Kidney (tissue), 14 donors: ENCODE results near the gene TCERG1L. TPM values are rescaled to one million over a fixed set of nuclear protein-coding genes. Genes with fewer than 3 reads are reported as not detected.

ENCODE experiments used
- DNase-seq, 5 donors: peaks; one replicate each; pipeline ENCODE4 v3.0.0-alpha.2; 2013 to 2020
- FAIRE-seq: peaks from 2 replicates; lab custom pipeline; 2012; peaks lifted over from hg19 to GRCh38; lab: Jason Lieb, UNC
- H3K27ac ChIP-seq, 2 donors: one replicate each; pipeline ENCODE4 v1.7.0; 2013; ENCODE audit warnings: low read depth in 2 of 2, low read length in 2 of 2, inconsistent platforms in 1 of 2
- H3K27me3 ChIP-seq: one replicate; pipeline ENCODE4 v1.7.1; 2013; ENCODE audit warnings: low read length, inconsistent platforms; ENCODE audit not compliant: control insufficient read depth, insufficient read depth
- H3K36me3 ChIP-seq, 3 donors: one replicate each; pipeline versions ENCODE4 v1.7.0 to v1.7.1; 2013; ENCODE audit warnings: low read length in 3 of 3, control low read depth in 1 of 3, inconsistent platforms in 1 of 3; ENCODE audit not compliant: insufficient read depth in 3 of 3, control insufficient read depth in 2 of 3
- H3K4me1 ChIP-seq, 3 donors: one replicate each; pipeline versions ENCODE4 v1.7.0 to v1.7.1; 2013; ENCODE audit warnings: low read length in 3 of 3, inconsistent platforms in 1 of 3, low read depth in 1 of 3; ENCODE audit not compliant: control insufficient read depth in 2 of 3, insufficient read depth in 2 of 3
- H3K4me3 ChIP-seq, 3 donors: one replicate each; pipeline versions ENCODE4 v1.7.0 to v1.8.1; 2013; ENCODE audit warnings: low read length in 3 of 3, control low read depth in 1 of 3, inconsistent platforms in 1 of 3
- H3K9ac ChIP-seq, 3 donors: one replicate each; pipeline versions ENCODE4 v1.7.0 to v1.7.1; 2013; ENCODE audit warnings: low read length in 3 of 3, control low read depth in 1 of 3, inconsistent platforms in 1 of 3
- H3K9me3 ChIP-seq, 3 donors: one replicate each; pipeline versions ENCODE4 v1.7.0 to v1.7.1; 2013; ENCODE audit warnings: low read length in 3 of 3, control low read depth in 1 of 3, inconsistent platforms in 1 of 3; ENCODE audit not compliant: control insufficient read depth in 2 of 3, insufficient read depth in 1 of 3
- CTCF ChIP-seq: IDR thresholded peaks from 3 replicates; pipeline ENCODE4 v1.5.1; 2012; ENCODE audit warnings: mild to moderate bottlenecking, moderate library complexity, borderline replicate concordance; ENCODE audit not compliant: insufficient read depth; ENCODE audit errors: extremely low read depth
- intact Hi-C: fragments of 100-400 bp; cut with DNase I; formaldehyde crosslinking; loops from one replicate; pipeline ENCODE4 v1.11.1; 2022
- polyA plus RNA-seq: library from polyadenylated mRNA; stranded (reverse); fragments of 350-450 nt; fragmentation: Illumina TruSeq; extraction: RNeasy Lipid Tissue Mini Kit (QIAGEN cat#74804); gene quantifications from one replicate; pipeline ENCODE4 v1.2.3, GENCODE V29; 2014; ENCODE audit warnings: low read depth, low replicate concordance; ENCODE audit not compliant: insufficient read depth
- total RNA-seq: library from RNA; stranded (reverse); fragmentation: NEBNext Ultra II Directional; extraction: Animal tissue kit (Norgen Biotek cat#: 25700); gene quantifications from one replicate; pipeline ENCODE4 v1.2.1, GENCODE V29; 2021
- donor health status: control.
- donor health status: control.
- donor health status: control.
- donor health status: control.
- donor health status: control.
- donor health status: DM: yes; HTN: yes; CAD: no.
- donor health status: Normal renal cell carcinoma (clear cell type).

Gene TCERG1L
- total and polyA plus RNA-seq, 2 donors from 2014 or later: not detected

DNA sequence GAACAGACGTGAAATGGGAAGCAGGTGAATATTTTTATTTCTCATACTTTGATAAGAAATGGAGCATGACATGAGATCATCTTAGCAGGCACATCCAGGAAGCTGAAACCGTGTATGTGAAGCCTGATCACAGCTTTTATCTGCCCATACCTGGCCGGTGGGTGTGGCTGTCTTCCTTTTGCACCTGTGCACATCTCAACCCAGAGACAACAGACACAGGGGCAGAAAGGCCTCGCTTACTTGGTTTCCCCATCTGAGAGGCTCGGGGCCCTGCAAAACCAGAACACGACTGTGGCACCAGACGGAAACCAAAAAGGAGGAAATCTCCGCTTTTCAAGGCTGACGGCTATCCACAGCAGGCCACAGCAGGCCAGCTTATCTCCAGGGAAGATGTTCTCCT lies 116.4 kb downstream of the TCERG1L start:
- no peaks in the 10 kb centered on the region for H3K4me1 ChIP-seq
- DNase-seq (no peak), FAIRE-seq (no peak)
- intact Hi-C loops: no loop called here
- no peak overlapping the region for H3K4me3 ChIP-seq
- H3K9ac ChIP-seq: no peak overlapping the region
- TF ChIP-seq CTCF: no peak
- H3K36me3 ChIP-seq: no peaks in the 10 kb centered on the region
- peaks cover 0 to 4% (median 2%) of the 10 kb centered on the region in 3 donors for H3K9me3 ChIP-seq
- H3K27ac ChIP-seq: no peak overlapping the region
- H3K27me3 ChIP-seq: no peaks in the 10 kb centered on the region

- intact Hi-C loops: no loop called here
- Histone ChIP-seq H3K4me1 (no peaks in the 10 kb centered on the region), H3K27ac (no peak overlapping the region), H3K4me3 (no peak overlapping the region), H3K9ac (no peak overlapping the region), H3K27me3 (no peaks in the 10 kb centered on the region), H3K36me3 (no peaks in the 10 kb centered on the region), H3K9me3 (peaks cover 0 to 4% (median 2%) of the 10 kb centered on the region in 3 donors)
- TF ChIP-seq CTCF: no peak
- DNase-seq: peak in 1 of 5 donors; percentile 35
- FAIRE-seq: no peak
Observed at GRCh38 chr10:131193923-131194322, 117.6 kb downstream of the TCERG1L start.

- DNase-seq (no peak), FAIRE-seq (no peak)
- Histone ChIP-seq H3K4me3 (no peak overlapping the region), H3K4me1 (no peaks in the 10 kb centered on the region), H3K36me3 (no peaks in the 10 kb centered on the region), H3K9me3 (peaks cover 0 to 4% (median 2%) of the 10 kb centered on the region in 3 donors), H3K27ac (no peak overlapping the region), H3K27me3 (no peaks in the 10 kb centered on the region), H3K9ac (no peak overlapping the region)
- intact Hi-C loops: no loop called here
- no peak for TF ChIP-seq CTCF
Observed at GRCh38 chr10:131188494-131188893, 123.0 kb downstream of the TCERG1L start.

DNA sequence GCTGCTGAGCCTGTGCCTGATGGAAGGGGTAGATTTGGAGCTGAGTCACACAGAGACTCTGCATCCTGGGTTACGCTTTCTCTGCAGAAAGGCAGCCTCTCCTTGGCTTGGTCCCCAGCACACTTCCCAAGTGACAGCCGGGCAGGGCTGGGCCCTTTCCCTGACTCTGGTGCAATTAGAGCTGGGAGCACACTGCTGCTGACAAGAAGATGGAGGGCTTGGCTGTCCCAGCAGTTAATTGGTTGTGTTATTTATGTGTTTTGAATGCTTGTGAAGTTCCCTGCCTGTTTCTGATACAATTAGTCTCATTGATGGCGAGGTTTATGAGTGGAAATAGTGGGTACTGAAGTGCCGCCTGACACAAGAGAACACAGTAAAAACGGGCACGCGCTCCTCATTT lies 123.6 kb downstream of the TCERG1L start:
- FAIRE-seq (no peak), DNase-seq (peak; percentile 32 to 74 (median 64))
- no peak overlapping the region for H3K27ac ChIP-seq
- H3K4me1 ChIP-seq: no peaks in the 10 kb centered on the region
- intact Hi-C loops: no loop called here
- H3K4me3 ChIP-seq: no peak overlapping the region
- H3K36me3 ChIP-seq: no peaks in the 10 kb centered on the region
- no peak overlapping the region for H3K9ac ChIP-seq
- H3K27me3 ChIP-seq: no peaks in the 10 kb centered on the region
- peaks cover 0 to 4% (median 0%) of the 10 kb centered on the region in 3 donors for H3K9me3 ChIP-seq
- no peak for TF ChIP-seq CTCF
